K562 (cell line): ENCODE measurements around the gene TGDS. TPM values are rescaled to one million over a fixed set of nuclear protein-coding genes. Genes with fewer than 3 reads are reported as not detected.

Experiments
- CEBPB ChIP-seq: fragments of 450-650 bp; IDR thresholded peaks from 2 replicates; pipeline ENCODE4 v1.6.1; 2016; ENCODE audit warnings: missing genetic modification characterization, missing compliant biosample characterization
- GTF2B ChIP-seq: IDR thresholded peaks from 2 replicates; pipeline ENCODE4 v1.6.1; 2011; ENCODE audit not compliant: insufficient read length; ENCODE audit errors: extremely low read depth
- KDM2B ChIP-seq: fragments of 250-450 bp; sonication (Bioruptor Pico); IDR thresholded peaks from 2 replicates; pipeline ENCODE4 v1.8.0; 2021; ENCODE audit warnings: mild to moderate bottlenecking, moderate library complexity
- MAFG ChIP-seq: fragments of 450-650 bp; conservative IDR thresholded peaks from 2 replicates; pipeline ENCODE4 v1.6.1; 2016; ENCODE audit warnings: missing genetic modification characterization, missing compliant biosample characterization
- MCM7 ChIP-seq, 2 experiments: fragments of 450-650 bp; IDR thresholded peaks; 2 replicates each; pipeline ENCODE4 v1.6.1; 2016 to 2018
- MTA3 ChIP-seq: fragments of 450-650 bp; formaldehyde crosslinking; IDR thresholded peaks from 2 replicates; pipeline ENCODE4 v1.6.1; 2017; ENCODE audit warnings: mild to moderate bottlenecking, borderline replicate concordance
- NFYB ChIP-seq: IDR thresholded peaks from 2 replicates; pipeline ENCODE4 v1.6.1; 2011; ENCODE audit warnings: mild to moderate bottlenecking, moderate library complexity; ENCODE audit not compliant: insufficient read length; ENCODE audit errors: extremely low read depth
- NR0B1 ChIP-seq: fragments of 450-650 bp; IDR thresholded peaks from one replicate; pipeline ENCODE4 v1.6.1; 2018; ENCODE audit warnings: mild to moderate bottlenecking, moderate library complexity; ENCODE audit not compliant: partially characterized antibody
- NR2F6 ChIP-seq: fragments of 450-650 bp; formaldehyde crosslinking; IDR thresholded peaks from 2 replicates; pipeline ENCODE4 v1.4.0; 2020; ENCODE audit warnings: mild to moderate bottlenecking
- NUFIP1 ChIP-seq: fragments of 450-650 bp; IDR thresholded peaks from 2 replicates; pipeline ENCODE4 v1.6.1; 2018; ENCODE audit not compliant: partially characterized antibody
- PURB ChIP-seq: sonication (generic); formaldehyde crosslinking; IDR thresholded peaks from 2 replicates; pipeline ENCODE4 v1.9.0; 2021; ENCODE audit warnings: low read depth, mild to moderate bottlenecking, missing genetic modification reagents
- RERE ChIP-seq: sonication (generic); formaldehyde crosslinking; IDR thresholded peaks from 2 replicates; pipeline ENCODE4 v1.8.0; 2023; ENCODE audit warnings: missing genetic modification reagents, mild to moderate bottlenecking, borderline replicate concordance
- STAT6 ChIP-seq: sonication (generic); formaldehyde crosslinking; IDR thresholded peaks from 2 replicates; pipeline ENCODE4 v1.8.1; 2023; ENCODE audit warnings: mild to moderate bottlenecking, missing genetic modification reagents
- TBL1XR1 ChIP-seq, 2 experiments: IDR thresholded peaks; 2 replicates each; pipeline ENCODE4 v1.6.1; 2012; ENCODE audit warnings: improper control_type of control experiment in 2 of 2, low read length in 2 of 2, mild to moderate bottlenecking in 1 of 2
- XRCC4 ChIP-seq: IDR thresholded peaks from one replicate; pipeline ENCODE4 v1.6.1; 2011; ENCODE audit not compliant: insufficient read depth, insufficient read length; ENCODE audit errors: extremely low read depth
- ZNF431 ChIP-seq: sonication (generic); formaldehyde crosslinking; IDR thresholded peaks from 2 replicates; pipeline ENCODE4 v1.8.0; 2022; ENCODE audit warnings: mild to moderate bottlenecking, missing genetic modification reagents
- ZNF507 ChIP-seq: conservative IDR thresholded peaks from 2 replicates; pipeline ENCODE4 v1.6.1; 2017; ENCODE audit warnings: missing genetic modification characterization, missing compliant biosample characterization
- ZNF75A ChIP-seq: fragments of 450-650 bp; formaldehyde crosslinking; IDR thresholded peaks from 2 replicates; pipeline ENCODE4 v1.4.0; 2020; ENCODE audit warnings: mild to moderate bottlenecking
- polyA plus RNA-seq, 8 experiments: library from polyadenylated mRNA; depleted of rRNA in 4 of 8; stranded (reverse) in 5 of 8; unstranded in 3 of 8; fragments of >200 nt; fragmentation: Nextera tagmentation in 2 of 8; fragmentation: Illumina TruSeq in 1 of 8; extraction: Ambion mirVana in 2 of 8; extraction: Trizol in 1 of 8; gene quantifications; 2 replicates each; pipeline versions ENCODE4 v1.2.1 to v1.2.3, GENCODE V29; 2011 to 2014; ENCODE audit warnings: inconsistent platforms in 1 of 8, missing spikeins in 1 of 8
- total RNA-seq, 7 experiments: library from RNA; depleted of rRNA in 6 of 7; stranded (reverse); fragments of >200 nt in 6 of 7; fragmentation: Illumina TruSeq in 2 of 7; extraction: Trizol in 2 of 7; gene quantifications; 2 replicates each; pipeline versions ENCODE4 v1.2.1 to v1.2.3, GENCODE V29; 2011 to 2021; ENCODE audit warnings: low replicate concordance in 1 of 7

Gene TGDS
- total and polyA plus RNA-seq, 9 of the 15 experiments (the other 6 are each of a cell fraction or from before 2014, with no cell fraction given): 9.9 to 43.7 (median 21.4) TPM

- TF ChIP-seq STAT6 (CRISPR knock-in tag) (no peak), NUFIP1 (no peak), MTA3 (no peak; the same call in 1 of the 2 replicates), NR0B1 (no peak), MAFG (tag) (no peak), CEBPB (tag) (peak; percentile 58), RERE (CRISPR knock-in tag) (no peak), PURB (CRISPR knock-in tag) (no peak), TBL1XR1 (IDR thresholded peaks at IDR 0.05; ENCODE audit: low read length in 2 of 2) (no peak), NR2F6 (CRISPR knock-in tag) (no peak), ZNF431 (CRISPR knock-in tag) (no peak), MCM7 (IDR thresholded peaks at IDR 0.05) (no peak), ZNF75A (CRISPR knock-in tag) (no peak), ZNF507 (tag) (no peak), NFYB (peak; percentile 66), GTF2B (no peak), KDM2B (CRISPR knock-in tag) (no peak), XRCC4 (no peak)
These were observed 5.8 kb upstream of the TGDS start, which contains the start of gene GPR180 (continued) for GRCh38 chr13:94601446-94602431.
